ENCODE results near the gene MINDY4. TPM values are rescaled to one million over a fixed set of nuclear protein-coding genes. Genes with fewer than 3 reads are reported as not detected.

MINDY4 gene
- total RNA-seq, 1 donor from 2014 or later: 0.96 TPM

GRCh38 chr7:30765408-30765807 is 5.8 kb upstream of the MINDY4 start:
- no peak overlapping the region for H3K4me3 Mint-ChIP-seq
- no peaks in the 10 kb centered on the region for H3K36me3 Mint-ChIP-seq (ENCODE audit: low read depth)
- no peaks in the 10 kb centered on the region for H3K9me3 Mint-ChIP-seq
- no peak for DNase-seq (ENCODE audit: low spot score)
- peaks cover 2% of the 10 kb centered on the region for H3K4me1 Mint-ChIP-seq (ENCODE audit: low read depth)
- peaks cover 20% of the 10 kb centered on the region for H3K27me3 Mint-ChIP-seq (ENCODE audit: insufficient read depth)
- no peak overlapping the region for H3K27ac Mint-ChIP-seq
- intact Hi-C loops (cut with micrococcal nuclease): no loop called here

GRCh38 chr7:30770845-30771173 is 408 bp upstream of the MINDY4 start:
- Mint-ChIP-seq H3K27me3 (ENCODE audit: insufficient read depth) (peaks cover 7% of the 10 kb centered on the region), H3K4me1 (ENCODE audit: low read depth) (peaks cover 12% of the 10 kb centered on the region), H3K9me3 (no peaks in the 10 kb centered on the region), H3K27ac (peak overlapping the region; percentile 49), H3K4me3 (peak overlapping the region; percentile 83), H3K36me3 (ENCODE audit: low read depth) (no peaks in the 10 kb centered on the region)
- no peak for DNase-seq (ENCODE audit: low spot score)
- intact Hi-C loops (cut with micrococcal nuclease): loop anchor here (1.0 to 5.0 kb wide), 2 partner anchors 266 to 744 kb away; partner anchors contain the start of genes FKBP14 and PLEKHA8

- Mint-ChIP-seq H3K4me3 (peak overlapping the region; percentile 83), H3K9me3 (no peaks in the 10 kb centered on the region), H3K27ac (peak overlapping the region; percentile 77), H3K4me1 (ENCODE audit: low read depth) (peaks cover 12% of the 10 kb centered on the region), H3K36me3 (ENCODE audit: low read depth) (no peaks in the 10 kb centered on the region), H3K27me3 (ENCODE audit: insufficient read depth) (peaks cover 7% of the 10 kb centered on the region)
- intact Hi-C loops (cut with micrococcal nuclease): loop anchor here (1.0 to 5.0 kb wide), 3 partner anchors 267 to 745 kb away; partner anchors contain the start of genes FKBP14, NOD1 and PLEKHA8
- no peak for DNase-seq (ENCODE audit: low spot score)
These were observed 736 bp downstream of the MINDY4 start for GRCh38 chr7:30771880-30772425.

- DNase-seq (ENCODE audit: low spot score): no peak
- intact Hi-C loops (cut with micrococcal nuclease): loop anchor here (2.0 to 5.0 kb wide), 2 partner anchors 294 to 746 kb away; partner anchors contain the start of genes FKBP14, NOD1 and PLEKHA8
- no peak overlapping the region for H3K27ac Mint-ChIP-seq
- H3K4me3 Mint-ChIP-seq: no peak overlapping the region
- no peaks in the 10 kb centered on the region for H3K9me3 Mint-ChIP-seq
- peaks cover 6% of the 10 kb centered on the region for H3K27me3 Mint-ChIP-seq (ENCODE audit: insufficient read depth)
- no peaks in the 10 kb centered on the region for H3K36me3 Mint-ChIP-seq (ENCODE audit: low read depth)
- H3K4me1 Mint-ChIP-seq (ENCODE audit: low read depth): peaks cover 12% of the 10 kb centered on the region
These were observed 1.8 kb downstream of the MINDY4 start for GRCh38 chr7:30772984-30773383.

- intact Hi-C loops (cut with micrococcal nuclease): no loop called here
- Mint-ChIP-seq H3K4me3 (no peak overlapping the region), H3K27ac (no peak overlapping the region), H3K4me1 (ENCODE audit: low read depth) (peaks cover 6% of the 10 kb centered on the region), H3K27me3 (ENCODE audit: insufficient read depth) (no peaks in the 10 kb centered on the region), H3K36me3 (ENCODE audit: low read depth) (no peaks in the 10 kb centered on the region), H3K9me3 (no peaks in the 10 kb centered on the region)
- DNase-seq (ENCODE audit: low spot score): no peak
These were observed 4.8 kb downstream of the MINDY4 start for GRCh38 chr7:30775992-30776391.

GRCh38 chr7:30776971-30777370 is 5.8 kb downstream of the MINDY4 start:
- intact Hi-C loops (cut with micrococcal nuclease): no loop called here
- H3K4me1 Mint-ChIP-seq (ENCODE audit: low read depth): peaks cover 4% of the 10 kb centered on the region
- H3K4me3 Mint-ChIP-seq: no peak overlapping the region
- DNase-seq (ENCODE audit: low spot score): no peak
- H3K27me3 Mint-ChIP-seq (ENCODE audit: insufficient read depth): no peaks in the 10 kb centered on the region
- no peak overlapping the region for H3K27ac Mint-ChIP-seq
- no peaks in the 10 kb centered on the region for H3K9me3 Mint-ChIP-seq
- H3K36me3 Mint-ChIP-seq (ENCODE audit: low read depth): no peaks in the 10 kb centered on the region

GRCh38 chr7:30778255-30779025 is 7.2 kb downstream of the MINDY4 start:
- Mint-ChIP-seq H3K36me3 (ENCODE audit: low read depth) (no peaks in the 10 kb centered on the region), H3K9me3 (no peaks in the 10 kb centered on the region), H3K27ac (no peak overlapping the region), H3K4me3 (no peak overlapping the region), H3K4me1 (ENCODE audit: low read depth) (no peaks in the 10 kb centered on the region), H3K27me3 (ENCODE audit: insufficient read depth) (no peaks in the 10 kb centered on the region)
- no peak for DNase-seq (ENCODE audit: low spot score)
- intact Hi-C loops (cut with micrococcal nuclease): no loop called here

GRCh38 chr7:30779574-30779973 is 8.4 kb downstream of the MINDY4 start:
- Mint-ChIP-seq H3K9me3 (no peaks in the 10 kb centered on the region), H3K27me3 (ENCODE audit: insufficient read depth) (no peaks in the 10 kb centered on the region), H3K4me3 (no peak overlapping the region), H3K4me1 (ENCODE audit: low read depth) (no peaks in the 10 kb centered on the region), H3K36me3 (ENCODE audit: low read depth) (no peaks in the 10 kb centered on the region), H3K27ac (no peak overlapping the region)
- intact Hi-C loops (cut with micrococcal nuclease): no loop called here
- DNase-seq (ENCODE audit: low spot score): no peak

GRCh38 chr7:30780941-30781340 is 9.7 kb downstream of the MINDY4 start:
- Mint-ChIP-seq H3K9me3 (no peaks in the 10 kb centered on the region), H3K4me3 (no peak overlapping the region), H3K4me1 (ENCODE audit: low read depth) (no peaks in the 10 kb centered on the region), H3K27me3 (ENCODE audit: insufficient read depth) (no peaks in the 10 kb centered on the region), H3K36me3 (ENCODE audit: low read depth) (no peaks in the 10 kb centered on the region), H3K27ac (no peak overlapping the region)
- DNase-seq (ENCODE audit: low spot score): no peak
- intact Hi-C loops (cut with micrococcal nuclease): no loop called here

GRCh38 chr7:30782690-30783089 is 11.5 kb downstream of the MINDY4 start:
- no peak overlapping the region for H3K4me3 Mint-ChIP-seq
- intact Hi-C loops (cut with micrococcal nuclease): no loop called here

GRCh38 chr7:30785786-30786185 is 14.6 kb downstream of the MINDY4 start:
- H3K36me3 Mint-ChIP-seq (ENCODE audit: low read depth): no peaks in the 10 kb centered on the region
- H3K9me3 Mint-ChIP-seq: no peaks in the 10 kb centered on the region
- no peak for DNase-seq (ENCODE audit: low spot score)
- intact Hi-C loops (cut with micrococcal nuclease): no loop called here
- no peak overlapping the region for H3K4me3 Mint-ChIP-seq
- no peak overlapping the region for H3K27ac Mint-ChIP-seq
- no peaks in the 10 kb centered on the region for H3K27me3 Mint-ChIP-seq (ENCODE audit: insufficient read depth)
- H3K4me1 Mint-ChIP-seq (ENCODE audit: low read depth): no peaks in the 10 kb centered on the region

More at GRCh38 chr7:30782690-30783089, 11.5 kb downstream of the MINDY4 start:
- DNase-seq (ENCODE audit: low spot score): no peak
- Mint-ChIP-seq H3K27me3 (ENCODE audit: insufficient read depth) (no peaks in the 10 kb centered on the region), H3K36me3 (ENCODE audit: low read depth) (no peaks in the 10 kb centered on the region), H3K4me1 (ENCODE audit: low read depth) (no peaks in the 10 kb centered on the region), H3K9me3 (no peaks in the 10 kb centered on the region), H3K27ac (no peak overlapping the region)

GRCh38 chr7:30787486-30787885 is 16.3 kb downstream of the MINDY4 start:
- Mint-ChIP-seq H3K27ac (no peak overlapping the region), H3K9me3 (no peaks in the 10 kb centered on the region), H3K4me1 (ENCODE audit: low read depth) (no peaks in the 10 kb centered on the region), H3K27me3 (ENCODE audit: insufficient read depth) (no peaks in the 10 kb centered on the region), H3K36me3 (ENCODE audit: low read depth) (no peaks in the 10 kb centered on the region), H3K4me3 (no peak overlapping the region)
- no peak for DNase-seq (ENCODE audit: low spot score)
- intact Hi-C loops (cut with micrococcal nuclease): no loop called here

GRCh38 chr7:30788640-30789333 is 17.6 kb downstream of the MINDY4 start:
- Mint-ChIP-seq H3K36me3 (ENCODE audit: low read depth) (no peaks in the 10 kb centered on the region), H3K27ac (no peak overlapping the region), H3K4me3 (no peak overlapping the region), H3K9me3 (no peaks in the 10 kb centered on the region), H3K27me3 (ENCODE audit: insufficient read depth) (no peaks in the 10 kb centered on the region), H3K4me1 (ENCODE audit: low read depth) (no peaks in the 10 kb centered on the region)
- no peak for DNase-seq (ENCODE audit: low spot score)
- intact Hi-C loops (cut with micrococcal nuclease): no loop called here

Measured in activated T-helper 1 cell treated with anti-CD3 and anti-CD28 coated beads, Interleukin-12 subunit alpha, Interleukin-12 subunit beta, Interleukin-2, Interleukin-4 antibody, amounts not matched to agents 30 ng/mL and 10 ng/mL and 1 ng/mL, durations not matched to agents 14 hours and 24 hours and 36 hours (primary cell).